CD14-positive monocyte (primary cell): ENCODE measurements around the gene AIRE. TPM values are rescaled to one million over a fixed set of nuclear protein-coding genes. Genes with fewer than 3 reads are reported as not detected.
A peak's percentile ranks its signal among the peaks of the same experiment; 100 is the strongest.
"Not testable (repeated sequence)": the region's sequence is repeated elsewhere in the genome, so short reads cannot be mapped to it uniquely, and the experiment has no call there.

ENCODE experiments used
- DNase-seq, 3 donors: peaks; one replicate each; pipeline ENCODE4 v3.0.0-alpha.2; 2011 to 2022
- H2AFZ ChIP-seq: 2 replicates; pipeline ENCODE4 v1.6.0; 2012; ENCODE audit warnings: mild to moderate bottlenecking, low read depth, low read length, inconsistent platforms; ENCODE audit not compliant: insufficient read depth, poor library complexity, severe bottlenecking
- H3K27ac ChIP-seq, 2 donors: 1 replicate in 1 of 2; 2 replicates in 1 of 2; pipeline ENCODE4 v1.5.1; 2012 to 2013; ENCODE audit warnings: low read length in 2 of 2, control low read depth in 1 of 2, inconsistent platforms in 1 of 2, low read depth in 1 of 2, mild to moderate bottlenecking in 1 of 2
- H3K27me3 ChIP-seq, 2 donors: one replicate each; pipeline versions ENCODE4 v1.6.0 to v1.6.1; 2011 to 2013; ENCODE audit warnings: low read length in 2 of 2; ENCODE audit not compliant: control insufficient read depth in 2 of 2, insufficient read depth in 2 of 2
- H3K36me3 ChIP-seq, 2 donors: replicated peaks in 1 of 2; 1 replicate in 1 of 2; 2 replicates in 1 of 2; pipeline versions ENCODE4 v1.5.1 to v1.6.1; 2012 to 2013; ENCODE audit warnings: low read length in 2 of 2, control low read depth in 1 of 2, inconsistent platforms in 1 of 2, mild to moderate bottlenecking in 1 of 2; ENCODE audit not compliant: insufficient read depth in 2 of 2, control insufficient read depth in 1 of 2
- H3K4me1 ChIP-seq, 2 donors: 1 replicate in 1 of 2; 2 replicates in 1 of 2; pipeline versions ENCODE4 v1.5.1 to v1.6.1; 2012 to 2013; ENCODE audit warnings: low read length in 2 of 2, control low read depth in 1 of 2, inconsistent platforms in 1 of 2, mild to moderate bottlenecking in 1 of 2, moderate library complexity in 1 of 2; ENCODE audit not compliant: insufficient read depth in 2 of 2, control insufficient read depth in 1 of 2
- H3K4me2 ChIP-seq: replicated peaks from 2 replicates; pipeline ENCODE3; 2012; ENCODE audit warnings: low read length, moderate library complexity, mild to moderate bottlenecking; ENCODE audit not compliant: poor library complexity, severe bottlenecking; ENCODE audit errors: extremely low read depth
- H3K4me3 ChIP-seq, 3 experiments: fragments of 200-600 bp in 1 of 3; sonication (generic) in 1 of 3; replicated peaks in 1 of 3; 1 replicate in 2 of 3; 2 replicates in 1 of 3; pipeline ENCODE4 v1.5.1; 2011 to 2013; ENCODE audit warnings: low read length in 3 of 3, mild to moderate bottlenecking in 3 of 3, control low read depth in 2 of 3, low read depth in 2 of 3, inconsistent platforms in 1 of 3, moderate library complexity in 1 of 3
- H3K79me2 ChIP-seq: 2 replicates; pipeline ENCODE4 v1.6.0; 2012; ENCODE audit warnings: mild to moderate bottlenecking, control low read depth, inconsistent platforms, low read length, moderate library complexity; ENCODE audit not compliant: insufficient read depth
- H3K9ac ChIP-seq: 2 replicates; pipeline ENCODE4 v1.6.0; 2017; ENCODE audit warnings: low read length, mild to moderate bottlenecking; ENCODE audit not compliant: insufficient read depth, poor library complexity, severe bottlenecking
- H3K9me3 ChIP-seq, 2 donors: replicated peaks in 1 of 2; 1 replicate in 1 of 2; 2 replicates in 1 of 2; pipeline versions ENCODE4 v1.5.1 to v1.6.1; 2012 to 2013; ENCODE audit warnings: low read length in 2 of 2, control low read depth in 1 of 2; ENCODE audit not compliant: control insufficient read depth in 1 of 2, insufficient read depth in 1 of 2
- H4K20me1 ChIP-seq: 2 replicates; pipeline ENCODE4 v1.6.0; 2012; ENCODE audit warnings: mild to moderate bottlenecking, low read length, control low read depth, moderate library complexity; ENCODE audit not compliant: insufficient read depth
- H3K27ac Mint-ChIP-seq, 7 donors: one replicate each; pipeline ENCODE4 v1.8.0; 2020; ENCODE audit warnings: mild to moderate bottlenecking in 7 of 7, mixed read lengths in 7 of 7, moderate library complexity in 6 of 7, inconsistent platforms in 2 of 7
- H3K27me3 Mint-ChIP-seq, 3 donors: one replicate each; pipeline ENCODE4 v1.8.0; 2021 to 2022; ENCODE audit warnings: low read depth in 3 of 3, mild to moderate bottlenecking in 3 of 3, mixed read lengths in 3 of 3, moderate library complexity in 3 of 3, inconsistent platforms in 1 of 3
- H3K36me3 Mint-ChIP-seq, 2 donors: one replicate each; pipeline ENCODE4 v1.8.0; 2020; ENCODE audit warnings: mixed read lengths in 2 of 2, inconsistent platforms in 1 of 2, mild to moderate bottlenecking in 1 of 2
- H3K4me1 Mint-ChIP-seq: one replicate; pipeline ENCODE4 v1.8.0; 2020; ENCODE audit warnings: mild to moderate bottlenecking, mixed read lengths
- H3K4me3 Mint-ChIP-seq, 2 donors: one replicate each; pipeline ENCODE4 v1.8.0; 2020; ENCODE audit warnings: mild to moderate bottlenecking in 2 of 2, mixed read lengths in 2 of 2, moderate library complexity in 1 of 2
- H3K9me3 Mint-ChIP-seq, 7 donors: one replicate each; pipeline ENCODE4 v1.8.0; 2020 to 2022; ENCODE audit warnings: mixed read lengths in 7 of 7, mild to moderate bottlenecking in 6 of 7, moderate library complexity in 6 of 7, inconsistent platforms in 2 of 7
- WGBS: methylation state at CpG from one replicate; pipeline ENCODE4 v1.1.5; 2013; ENCODE audit warnings: missing lambda C conversion rate; ENCODE audit not compliant: insufficient coverage; 5-methylcytosine and 5-hydroxymethylcytosine counted together
- intact Hi-C, 2 donors: fragments of 100-400 bp; cut with micrococcal nuclease; formaldehyde crosslinking; loops; one replicate each; pipeline versions ENCODE4 v1.15.0 to v1.15.1; 2023
- polyA plus RNA-seq, 3 donors: library from polyadenylated mRNA; depleted of rRNA in 1 of 3; unstranded in 2 of 3; stranded (reverse) in 1 of 3; fragments of 300-500 nt in 2 of 3; fragments of >200 nt in 1 of 3; fragmentation: Illumina TruSeq in 2 of 3; gene quantifications; 1 replicate in 2 of 3; 2 replicates in 1 of 3; pipeline ENCODE4 v1.2.3, GENCODE V29; 2012 to 2021
- TF ChIP-seq, protein P1 (sequence below): fragments of 200-600 bp; IDR thresholded peaks from one replicate; pipeline ENCODE4 v1.8.0; 2022; ENCODE audit warnings: antibody characterized with exemption, mild to moderate bottlenecking

Gene AIRE
- polyA plus RNA-seq, 3 donors, result not detected

DNA sequence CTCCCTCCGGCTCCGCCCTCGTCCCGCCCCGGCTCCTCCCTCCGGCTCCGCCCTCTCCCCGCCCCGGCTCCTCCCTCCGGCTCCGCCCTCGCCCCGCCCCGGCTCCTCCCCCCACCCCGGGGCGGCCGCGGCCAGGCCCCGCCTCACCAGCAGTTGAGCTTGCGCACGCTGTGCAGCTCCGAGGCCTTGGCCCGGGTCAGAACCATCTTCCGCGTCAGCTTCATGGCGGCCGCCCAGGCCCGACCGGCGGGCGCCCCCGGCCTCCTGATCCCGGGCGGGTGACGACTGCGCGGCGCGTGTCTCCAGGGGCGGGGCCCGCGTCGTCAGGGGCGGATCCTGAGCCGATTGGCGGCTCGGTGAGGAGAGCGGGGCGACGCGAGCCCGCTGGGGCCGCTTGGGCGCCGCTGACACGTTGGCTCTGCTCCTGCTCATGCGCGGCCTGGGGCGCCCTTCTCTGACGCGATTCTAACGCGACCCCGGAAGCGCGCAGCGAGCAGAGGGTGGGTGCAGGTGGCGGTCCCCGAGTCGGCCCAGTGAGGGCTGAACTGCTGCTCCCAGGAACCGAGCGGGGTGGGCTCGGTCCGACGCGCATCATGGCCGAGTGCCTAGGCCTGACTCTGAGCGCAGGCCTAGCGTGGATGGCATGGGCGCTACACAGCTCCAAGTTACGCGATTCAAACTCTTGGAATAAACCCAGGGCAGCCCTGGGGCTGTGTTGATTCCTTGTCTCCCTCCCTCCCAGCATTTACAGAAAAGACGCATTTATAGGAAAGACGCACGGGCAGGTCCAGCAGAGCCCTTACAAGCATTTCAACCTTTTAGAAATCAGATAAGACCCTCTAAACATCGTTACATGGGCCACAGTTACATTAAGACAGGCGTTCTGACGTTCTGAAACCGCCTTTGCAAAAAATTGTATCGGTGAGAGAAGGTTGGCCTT, 53.6 kb downstream of the AIRE start, which contains the start of gene CFAP410:
TSS of gene CFAP410 (minus strand) at position 420 of the 940 bp plus-strand sequence. CDS start at position 224, 196 bp downstream.
- peaks cover 0 to 1% (median 0%) of the 10 kb centered on the region in 7 donors for H3K9me3 Mint-ChIP-seq
- under 1% methylated on average over 70 of the region's 90 CpGs for WGBS
- Histone ChIP-seq H3K9me3 (no peaks in the 10 kb centered on the region), H3K27ac (peak within 1 kb of the TSS; percentile 86 to 97), H2AFZ (peak within 1 kb of the TSS; percentile 86), H3K79me2 (no peaks in the 10 kb centered on the region), H3K4me2 (peak within 1 kb of the TSS; percentile 88), H3K36me3 (peaks cover 0 to 14% of the 10 kb centered on the region in 2 donors), H3K27me3 (no peaks in the 10 kb centered on the region), H3K4me3 (peak within 1 kb of the TSS; percentile 61 to 91 (median 65)), H3K9ac (peak within 1 kb of the TSS; percentile 91), H4K20me1 (peaks cover 4% of the 10 kb centered on the region), H3K4me1 (peaks cover 10 to 18% of the 10 kb centered on the region in 2 donors)
- peaks cover 4 to 10% (median 5%) of the 10 kb centered on the region in 3 donors for H3K27me3 Mint-ChIP-seq
- DNase-seq, result peak; percentile 95 to 96 (median 95)
- peaks cover 12 to 13% of the 10 kb centered on the region in 2 donors for H3K36me3 Mint-ChIP-seq
- peak within 1 kb of the TSS; percentile 95 to 99 (median 96) for H3K27ac Mint-ChIP-seq
- peaks cover 15% of the 10 kb centered on the region for H3K4me1 Mint-ChIP-seq
- TF ChIP-seq, protein P1, sequence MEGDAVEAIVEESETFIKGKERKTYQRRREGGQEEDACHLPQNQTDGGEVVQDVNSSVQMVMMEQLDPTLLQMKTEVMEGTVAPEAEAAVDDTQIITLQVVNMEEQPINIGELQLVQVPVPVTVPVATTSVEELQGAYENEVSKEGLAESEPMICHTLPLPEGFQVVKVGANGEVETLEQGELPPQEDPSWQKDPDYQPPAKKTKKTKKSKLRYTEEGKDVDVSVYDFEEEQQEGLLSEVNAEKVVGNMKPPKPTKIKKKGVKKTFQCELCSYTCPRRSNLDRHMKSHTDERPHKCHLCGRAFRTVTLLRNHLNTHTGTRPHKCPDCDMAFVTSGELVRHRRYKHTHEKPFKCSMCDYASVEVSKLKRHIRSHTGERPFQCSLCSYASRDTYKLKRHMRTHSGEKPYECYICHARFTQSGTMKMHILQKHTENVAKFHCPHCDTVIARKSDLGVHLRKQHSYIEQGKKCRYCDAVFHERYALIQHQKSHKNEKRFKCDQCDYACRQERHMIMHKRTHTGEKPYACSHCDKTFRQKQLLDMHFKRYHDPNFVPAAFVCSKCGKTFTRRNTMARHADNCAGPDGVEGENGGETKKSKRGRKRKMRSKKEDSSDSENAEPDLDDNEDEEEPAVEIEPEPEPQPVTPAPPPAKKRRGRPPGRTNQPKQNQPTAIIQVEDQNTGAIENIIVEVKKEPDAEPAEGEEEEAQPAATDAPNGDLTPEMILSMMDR, result no peak
- intact Hi-C loops, result loop anchor here (2.0 to 10.0 kb wide), 7 partner anchors 38 to 1303 kb away; partner anchors contain the start of genes SUMO3 (in 2 of the 2), LRRC3 (in 1 of the 2), PCBP3 (in 1 of the 2) and PFKL (in 1 of the 2)
- peak within 1 kb of the TSS; percentile 82 to 94 for H3K4me3 Mint-ChIP-seq

GRCh38 chr21:44341726-44342458, 56.2 kb downstream of the AIRE start:
- H3K4me1 Mint-ChIP-seq, result peaks cover 23% of the 10 kb centered on the region
- 98% methylated on average over 6 of the region's 12 CpGs for WGBS
- not testable (repeated sequence) for H3K36me3 ChIP-seq

DNA sequence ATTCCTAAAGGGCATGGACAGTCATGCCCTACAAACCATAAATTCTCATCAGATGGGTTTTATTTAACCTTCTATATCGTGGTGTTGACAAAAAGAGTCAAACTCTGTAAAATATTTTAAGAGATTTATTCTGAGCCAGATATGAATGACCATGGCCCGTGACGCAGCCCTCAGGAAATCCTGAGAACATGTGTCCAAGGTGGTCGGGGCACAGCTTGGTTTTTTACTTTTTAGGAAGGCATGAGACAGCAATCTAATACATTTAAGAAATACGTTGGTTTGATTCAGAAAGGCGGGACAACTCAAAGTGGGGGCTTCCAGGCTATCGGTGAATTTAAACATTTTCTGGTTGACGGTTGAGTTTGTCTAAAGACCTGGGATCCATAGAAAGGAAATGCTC, 57.3 kb downstream of the AIRE start:
- peaks cover 0 to 19% of the 10 kb centered on the region in 2 donors for H3K27me3 ChIP-seq
- 88% methylated on average over 4 of the region's 8 CpGs for WGBS
- Mint-ChIP-seq H3K27me3 (peaks cover 22 to 32% (median 29%) of the 10 kb centered on the region in 3 donors), H3K4me1 (peaks cover 23% of the 10 kb centered on the region), H3K4me3 (peak overlapping the region in 1 of 2 donors; percentile 49)
- intact Hi-C loops, result loop anchor here in 1 of 2 donors (2.0 kb wide), 1 partner anchor 18 kb away; no protein-coding TSS in a partner anchor
- H3K79me2 ChIP-seq, H3K4me3 ChIP-seq, H4K20me1 ChIP-seq, H3K36me3 ChIP-seq, H3K27ac ChIP-seq, H3K36me3 Mint-ChIP-seq, H3K9me3 Mint-ChIP-seq, H3K9ac ChIP-seq, H2AFZ ChIP-seq, DNase-seq, H3K4me2 ChIP-seq, H3K9me3 ChIP-seq, H3K27ac Mint-ChIP-seq: not testable (repeated sequence)
- H3K4me1 ChIP-seq, result peaks cover 10 to 17% of the 10 kb centered on the region in 2 donors

More at GRCh38 chr21:44341726-44342458, 56.2 kb downstream of the AIRE start:
- not testable (repeated sequence) for H2AFZ ChIP-seq, H3K27ac ChIP-seq, H3K4me3 ChIP-seq, H4K20me1 ChIP-seq, H3K9me3 Mint-ChIP-seq, DNase-seq, H3K9me3 ChIP-seq, H3K79me2 ChIP-seq, H3K4me3 Mint-ChIP-seq, H3K27ac Mint-ChIP-seq, H3K36me3 Mint-ChIP-seq, H3K4me2 ChIP-seq, H3K9ac ChIP-seq
- peaks cover 16 to 27% (median 22%) of the 10 kb centered on the region in 3 donors for H3K27me3 Mint-ChIP-seq
- intact Hi-C loops, result loop anchor here (2.0 kb wide), 2 partner anchors 13 to 19 kb away; no protein-coding TSS in a partner anchor
- H3K4me1 ChIP-seq, result peaks cover 10 to 18% of the 10 kb centered on the region in 2 donors
- peaks cover 0 to 11% of the 10 kb centered on the region in 2 donors for H3K27me3 ChIP-seq
